Stimulated activated CD4-positive, alpha-beta T cell treated with anti-CD3 and anti-CD28 coated beads, Interleukin-12 subunit alpha, Interleukin-12 subunit beta, amount 100 ng/mL, for 24 hours (primary cell): ENCODE results near the gene PLA2G4F.

Experiments
- DNase-seq, 2 experiments: peaks; one replicate each; pipeline ENCODE4 v3.0.0-alpha.2; 2020; ENCODE audit warnings: low read depth in 2 of 2

Gene PLA2G4F

GRCh38 chr15:42156243-42156922, at the start of gene PLA2G4F:
TSS of gene PLA2G4F (minus strand) at chr15:42156636. CDS start at chr15:42156549, 87 bp downstream.
- DNase-seq: no peak

- no peak for DNase-seq
These were observed 47.5 kb upstream of the PLA2G4F start for GRCh38 chr15:42203891-42204290.

- no peak for DNase-seq
These were observed 46.2 kb upstream of the PLA2G4F start for GRCh38 chr15:42202653-42203052.

- DNase-seq: no peak
These were observed 45.4 kb upstream of the PLA2G4F start for GRCh38 chr15:42201801-42202200.

- DNase-seq: no peak
These were observed 42.7 kb upstream of the PLA2G4F start for GRCh38 chr15:42199126-42199525.

GRCh38 chr15:42198516-42198915, 42.1 kb upstream of the PLA2G4F start:
- no peak for DNase-seq

- no peak for DNase-seq
These were observed 38.1 kb upstream of the PLA2G4F start for GRCh38 chr15:42194513-42194912.

GRCh38 chr15:42193383-42193782, 36.9 kb upstream of the PLA2G4F start:
- DNase-seq: no peak

- DNase-seq: no peak
These were observed 35.3 kb upstream of the PLA2G4F start for GRCh38 chr15:42191610-42192346.

- no peak for DNase-seq
These were observed 33.9 kb upstream of the PLA2G4F start for GRCh38 chr15:42190370-42190769.

GRCh38 chr15:42185801-42186200, 29.4 kb upstream of the PLA2G4F start:
- no peak for DNase-seq

- DNase-seq: no peak
These were observed 28.3 kb upstream of the PLA2G4F start for GRCh38 chr15:42184736-42185135.

GRCh38 chr15:42184296-42184695, 27.9 kb upstream of the PLA2G4F start:
- no peak for DNase-seq

- DNase-seq: no peak
These were observed 26.5 kb upstream of the PLA2G4F start for GRCh38 chr15:42182961-42183360.

- DNase-seq: no peak
These were observed 26.0 kb upstream of the PLA2G4F start for GRCh38 chr15:42182328-42182886.

GRCh38 chr15:42178056-42178455, 21.6 kb upstream of the PLA2G4F start:
- DNase-seq: no peak

GRCh38 chr15:42175671-42176070, 19.2 kb upstream of the PLA2G4F start:
- DNase-seq: no peak

- no peak for DNase-seq
These were observed 16.0 kb upstream of the PLA2G4F start for GRCh38 chr15:42172475-42172874.

- DNase-seq: no peak
These were observed 15.4 kb upstream of the PLA2G4F start for GRCh38 chr15:42171795-42172194.

GRCh38 chr15:42171122-42171521, 14.7 kb upstream of the PLA2G4F start:
- no peak for DNase-seq

- no peak for DNase-seq
These were observed 9.9 kb upstream of the PLA2G4F start for GRCh38 chr15:42166225-42166940.

- DNase-seq: no peak
These were observed 8.7 kb upstream of the PLA2G4F start for GRCh38 chr15:42165106-42165505.
